K562 (cell line): ENCODE measurements around the gene PAF1. TPM values are rescaled to one million over a fixed set of nuclear protein-coding genes. Genes with fewer than 3 reads are reported as not detected.

Experiments used
- BCL6 ChIP-seq: fragments of 250-450 bp; sonication (Bioruptor Pico); IDR thresholded peaks from 2 replicates; pipeline ENCODE4 v1.4.0; 2020
- DDX20 ChIP-seq: fragments of 450-650 bp; IDR thresholded peaks from 2 replicates; pipeline ENCODE4 v1.6.1; 2016; ENCODE audit warnings: missing genetic modification characterization, low read depth, mild to moderate bottlenecking, missing compliant biosample characterization, moderate library complexity
- DMBX1 ChIP-seq: fragments of 250-450 bp; sonication (Bioruptor Pico); IDR thresholded peaks from 2 replicates; pipeline ENCODE4 v1.8.0; 2022; ENCODE audit warnings: inconsistent platforms, mild to moderate bottlenecking, moderate library complexity, borderline replicate concordance
- ELF1 ChIP-seq: fragments of 200-800 bp; sonication (Bioruptor generic); IDR thresholded peaks from 2 replicates; pipeline ENCODE4 v1.6.1; 2016; ENCODE audit warnings: missing genetic modification characterization, missing compliant biosample characterization
- ETV6 ChIP-seq, 3 experiments: fragments of 150-350 bp in 1 of 3; sonication (generic) in 1 of 3; formaldehyde crosslinking in 1 of 3; IDR thresholded peaks; 2 replicates each; pipeline versions ENCODE4 v1.6.1 to v1.8.0; 2014 to 2022; ENCODE audit warnings: borderline replicate concordance in 2 of 3, low read depth in 2 of 3, antibody characterized with exemption in 1 of 3, low read length in 1 of 3, mild to moderate bottlenecking in 1 of 3, missing genetic modification reagents in 1 of 3
- HNRNPUL1 ChIP-seq: fragments of 200-400 bp; formaldehyde crosslinking; IDR thresholded peaks from 2 replicates; pipeline ENCODE4 v1.6.1; 2017; ENCODE audit warnings: low read length
- KAT2B ChIP-seq: IDR thresholded peaks from one replicate; pipeline ENCODE4 v1.6.1; 2012; ENCODE audit warnings: low read depth, mild to moderate bottlenecking, control low read depth, inconsistent platforms, low read length, moderate library complexity
- KDM2B ChIP-seq: fragments of 250-450 bp; sonication (Bioruptor Pico); IDR thresholded peaks from 2 replicates; pipeline ENCODE4 v1.8.0; 2021; ENCODE audit warnings: mild to moderate bottlenecking, moderate library complexity
- MECOM ChIP-seq: fragments of 250-450 bp; sonication (Bioruptor Pico); IDR thresholded peaks from 2 replicates; pipeline ENCODE4 v1.8.0; 2022; ENCODE audit warnings: inconsistent platforms
- NELFE ChIP-seq: IDR thresholded peaks from 2 replicates; pipeline ENCODE4 v1.6.1; 2011; ENCODE audit warnings: mild to moderate bottlenecking; ENCODE audit not compliant: insufficient read depth, insufficient read length
- NONO ChIP-seq, 2 experiments: fragments of 200-400 bp in 1 of 2; fragments of 450-650 bp in 1 of 2; formaldehyde crosslinking in 1 of 2; IDR thresholded peaks; 2 replicates each; pipeline ENCODE4 v1.6.1; 2017; ENCODE audit warnings: low read depth in 2 of 2, mild to moderate bottlenecking in 2 of 2, moderate library complexity in 2 of 2, low read length in 1 of 2
- PHTF2 ChIP-seq: fragments of 250-450 bp; sonication (Bioruptor Pico); IDR thresholded peaks from 2 replicates; pipeline ENCODE4 v1.5.0; 2021; ENCODE audit warnings: mild to moderate bottlenecking
- RBM17 ChIP-seq: fragments of 200-400 bp; formaldehyde crosslinking; IDR thresholded peaks from 2 replicates; pipeline ENCODE4 v1.6.1; 2017; ENCODE audit warnings: low read depth, mild to moderate bottlenecking, low read length, borderline replicate concordance
- SREBF1 ChIP-seq: fragments of 150-350 bp; IDR thresholded peaks from 2 replicates; pipeline ENCODE4 v1.6.1; 2014; ENCODE audit warnings: antibody characterized with exemption, low read depth, low read length, borderline replicate concordance
- TEAD4 ChIP-seq, 2 experiments: sonication (generic) in 1 of 2; formaldehyde crosslinking in 1 of 2; IDR thresholded peaks; 2 replicates each; pipeline versions ENCODE4 v1.6.1 to v1.8.0; 2012 to 2022; ENCODE audit warnings: borderline replicate concordance in 1 of 2, inconsistent platforms in 1 of 2, low read length in 1 of 2, mild to moderate bottlenecking in 1 of 2, missing genetic modification reagents in 1 of 2
- TRIM24 ChIP-seq, 2 experiments: fragments of 450-650 bp; IDR thresholded peaks; 2 replicates each; pipeline ENCODE4 v1.6.1; 2016
- ZNF121 ChIP-seq: sonication (generic); formaldehyde crosslinking; conservative IDR thresholded peaks from 2 replicates; pipeline ENCODE4 v1.8.0; 2022; ENCODE audit warnings: missing genetic modification reagents
- ZNF224 ChIP-seq: sonication (generic); formaldehyde crosslinking; IDR thresholded peaks from 2 replicates; pipeline ENCODE4 v1.8.0; 2022; ENCODE audit warnings: mild to moderate bottlenecking, missing genetic modification reagents
- ZNF23 ChIP-seq: fragments of 250-450 bp; sonication (Bioruptor Pico); IDR thresholded peaks from 2 replicates; pipeline ENCODE4 v1.4.0; 2020; ENCODE audit warnings: mild to moderate bottlenecking
- ZNF24 ChIP-seq: fragments of 450-650 bp; IDR thresholded peaks from 2 replicates; pipeline ENCODE4 v1.6.1; 2016
- ZNF444 ChIP-seq: fragments of 250-450 bp; sonication (Bioruptor Pico); IDR thresholded peaks from 2 replicates; pipeline ENCODE4 v1.4.0; 2020; ENCODE audit warnings: mild to moderate bottlenecking, moderate library complexity
- ZNF551 ChIP-seq: fragments of 250-450 bp; sonication (Bioruptor Pico); IDR thresholded peaks from 2 replicates; pipeline ENCODE4 v1.5.0; 2021; ENCODE audit warnings: mild to moderate bottlenecking, moderate library complexity
- ZNF561 ChIP-seq: fragments of 450-650 bp; formaldehyde crosslinking; conservative IDR thresholded peaks from 2 replicates; pipeline ENCODE4 v1.4.0; 2020; ENCODE audit warnings: mild to moderate bottlenecking, moderate library complexity
- ZNF766 ChIP-seq: fragments of 200-800 bp; sonication (Bioruptor generic); conservative IDR thresholded peaks from 2 replicates; pipeline ENCODE4 v1.6.1; 2016; ENCODE audit warnings: missing genetic modification characterization, missing compliant biosample characterization
- polyA plus RNA-seq, 8 experiments: library from polyadenylated mRNA; depleted of rRNA in 4 of 8; stranded (reverse) in 5 of 8; unstranded in 3 of 8; fragments of >200 nt; fragmentation: Nextera tagmentation in 2 of 8; fragmentation: Illumina TruSeq in 1 of 8; extraction: Ambion mirVana in 2 of 8; extraction: Trizol in 1 of 8; gene quantifications; 2 replicates each; pipeline versions ENCODE4 v1.2.1 to v1.2.3, GENCODE V29; 2011 to 2014; ENCODE audit warnings: inconsistent platforms in 1 of 8, missing spikeins in 1 of 8
- total RNA-seq, 7 experiments: library from RNA; depleted of rRNA in 6 of 7; stranded (reverse); fragments of >200 nt in 6 of 7; fragmentation: Illumina TruSeq in 2 of 7; extraction: Trizol in 2 of 7; gene quantifications; 2 replicates each; pipeline versions ENCODE4 v1.2.1 to v1.2.3, GENCODE V29; 2011 to 2021; ENCODE audit warnings: low replicate concordance in 1 of 7
- TF ChIP-seq, protein P1 (sequence below), 2 experiments: fragments of 450-650 bp; IDR thresholded peaks; 2 replicates each; pipeline ENCODE4 v1.6.1; 2018; ENCODE audit warnings: mild to moderate bottlenecking in 2 of 2, low read depth in 1 of 2; ENCODE audit not compliant: partially characterized antibody in 2 of 2

Gene PAF1
- total and polyA plus RNA-seq, 9 of the 15 experiments (the other 6 are each of a cell fraction or from before 2014, with no cell fraction given), result 1.5 to 45.0 (median 33.8) TPM

DNA sequence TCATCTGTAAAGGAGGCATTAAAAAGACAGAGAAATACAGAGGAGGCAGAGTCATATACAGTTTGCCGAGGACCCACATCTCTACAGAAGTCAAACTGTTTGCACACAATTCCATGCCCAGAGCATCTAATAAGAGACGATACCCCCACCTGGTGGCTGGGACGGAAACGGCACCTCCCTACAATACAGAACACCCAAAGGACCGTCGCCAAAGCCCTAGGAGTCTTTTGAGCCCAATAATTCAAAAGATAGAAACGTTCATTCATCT, 20.9 kb upstream of the PAF1 start (continued):
- TF ChIP-seq ZNF561 (0 out of 2 replicates have a peak, but pooled peaks have one; percentile 49), BCL6 (no peak), MECOM (no peak), ELF1 (tag) (no peak), DDX20 (no peak), ZNF766 (CRISPR knock-in tag) (no peak), TEAD4 (IDR thresholded peaks at IDR 0.05; ENCODE audit: low read length) (no peak), TEAD4 (CRISPR knock-in tag; IDR thresholded peaks at IDR 0.05; ENCODE audit: borderline replicate concordance) (no peak), NELFE (no peak), NONO (IDR thresholded peaks at IDR 0.05; ENCODE audit: low read depth in 2 of 2, low read length in 1 of 2) (no peak), TRIM24 (IDR thresholded peaks at IDR 0.05) (no peak), SREBF1 (no peak), ZNF121 (CRISPR knock-in tag) (no peak), DMBX1 (CRISPR knock-in tag) (peak; percentile 47; the same call in 1 of the 2 replicates), KAT2B (no peak), KDM2B (CRISPR knock-in tag) (no peak), ZNF551 (CRISPR knock-in tag) (no peak), ZNF24 (no peak), ZNF23 (no peak), PHTF2 (no peak), ZNF444 (peak; percentile 54; the same call in 1 of the 2 replicates), RBM17 (no peak), ZNF224 (CRISPR knock-in tag) (no peak), ETV6 (IDR thresholded peaks at IDR 0.05; ENCODE audit: borderline replicate concordance in 1 of 2, low read depth in 2 of 2, low read length in 1 of 2) (0 out of 4 replicates have a peak, but pooled peaks of 1 of the 2 experiments have one; percentile 39), ETV6 (CRISPR knock-in tag; IDR thresholded peaks at IDR 0.05; ENCODE audit: borderline replicate concordance) (no peak), HNRNPUL1 (no peak)
- TF ChIP-seq, protein P1, sequence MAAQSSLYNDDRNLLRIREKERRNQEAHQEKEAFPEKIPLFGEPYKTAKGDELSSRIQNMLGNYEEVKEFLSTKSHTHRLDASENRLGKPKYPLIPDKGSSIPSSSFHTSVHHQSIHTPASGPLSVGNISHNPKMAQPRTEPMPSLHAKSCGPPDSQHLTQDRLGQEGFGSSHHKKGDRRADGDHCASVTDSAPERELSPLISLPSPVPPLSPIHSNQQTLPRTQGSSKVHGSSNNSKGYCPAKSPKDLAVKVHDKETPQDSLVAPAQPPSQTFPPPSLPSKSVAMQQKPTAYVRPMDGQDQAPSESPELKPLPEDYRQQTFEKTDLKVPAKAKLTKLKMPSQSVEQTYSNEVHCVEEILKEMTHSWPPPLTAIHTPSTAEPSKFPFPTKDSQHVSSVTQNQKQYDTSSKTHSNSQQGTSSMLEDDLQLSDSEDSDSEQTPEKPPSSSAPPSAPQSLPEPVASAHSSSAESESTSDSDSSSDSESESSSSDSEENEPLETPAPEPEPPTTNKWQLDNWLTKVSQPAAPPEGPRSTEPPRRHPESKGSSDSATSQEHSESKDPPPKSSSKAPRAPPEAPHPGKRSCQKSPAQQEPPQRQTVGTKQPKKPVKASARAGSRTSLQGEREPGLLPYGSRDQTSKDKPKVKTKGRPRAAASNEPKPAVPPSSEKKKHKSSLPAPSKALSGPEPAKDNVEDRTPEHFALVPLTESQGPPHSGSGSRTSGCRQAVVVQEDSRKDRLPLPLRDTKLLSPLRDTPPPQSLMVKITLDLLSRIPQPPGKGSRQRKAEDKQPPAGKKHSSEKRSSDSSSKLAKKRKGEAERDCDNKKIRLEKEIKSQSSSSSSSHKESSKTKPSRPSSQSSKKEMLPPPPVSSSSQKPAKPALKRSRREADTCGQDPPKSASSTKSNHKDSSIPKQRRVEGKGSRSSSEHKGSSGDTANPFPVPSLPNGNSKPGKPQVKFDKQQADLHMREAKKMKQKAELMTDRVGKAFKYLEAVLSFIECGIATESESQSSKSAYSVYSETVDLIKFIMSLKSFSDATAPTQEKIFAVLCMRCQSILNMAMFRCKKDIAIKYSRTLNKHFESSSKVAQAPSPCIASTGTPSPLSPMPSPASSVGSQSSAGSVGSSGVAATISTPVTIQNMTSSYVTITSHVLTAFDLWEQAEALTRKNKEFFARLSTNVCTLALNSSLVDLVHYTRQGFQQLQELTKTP (IDR thresholded peaks at IDR 0.05; ENCODE audit: low read depth in 1 of 2, partially characterized antibody in 2 of 2), result no peak
